ENCODE measurements around the gene RHEB.
A peak's percentile ranks its signal among the peaks of the same experiment; 100 is the strongest.

Gene RHEB

DNA sequence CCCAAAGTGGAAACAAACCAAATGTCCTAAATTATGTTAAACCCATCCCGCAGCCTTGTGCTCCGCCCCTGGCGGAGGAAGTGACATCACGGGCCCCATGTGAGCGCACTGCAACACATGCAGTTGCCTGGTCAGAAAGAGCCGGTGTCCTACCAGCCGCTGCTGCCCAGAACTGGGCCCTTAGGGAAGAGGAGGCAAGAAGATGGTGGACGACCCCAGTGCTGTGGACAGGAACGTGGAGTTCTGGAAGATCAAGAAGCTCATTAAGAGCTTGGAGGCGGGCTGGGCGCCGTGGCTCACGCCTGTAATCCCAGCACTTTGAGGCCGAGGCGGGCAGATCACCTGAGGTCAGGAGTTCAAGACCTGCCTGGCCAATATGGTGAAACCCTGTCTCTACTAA is 18.0 kb downstream of the RHEB start:
- H3K36me3 Mint-ChIP-seq (ENCODE audit: low read depth): peaks cover 43% of the 10 kb centered on the region
- H3K4me3 Mint-ChIP-seq: no peak overlapping the region
- no peak overlapping the region for H3K27ac Mint-ChIP-seq
- DNase-seq: no peak
- no peaks in the 10 kb centered on the region for H3K9me3 Mint-ChIP-seq
- no peaks in the 10 kb centered on the region for H3K27me3 Mint-ChIP-seq
- H3K4me1 Mint-ChIP-seq (ENCODE audit: low read depth): peaks cover 78% of the 10 kb centered on the region

DNA sequence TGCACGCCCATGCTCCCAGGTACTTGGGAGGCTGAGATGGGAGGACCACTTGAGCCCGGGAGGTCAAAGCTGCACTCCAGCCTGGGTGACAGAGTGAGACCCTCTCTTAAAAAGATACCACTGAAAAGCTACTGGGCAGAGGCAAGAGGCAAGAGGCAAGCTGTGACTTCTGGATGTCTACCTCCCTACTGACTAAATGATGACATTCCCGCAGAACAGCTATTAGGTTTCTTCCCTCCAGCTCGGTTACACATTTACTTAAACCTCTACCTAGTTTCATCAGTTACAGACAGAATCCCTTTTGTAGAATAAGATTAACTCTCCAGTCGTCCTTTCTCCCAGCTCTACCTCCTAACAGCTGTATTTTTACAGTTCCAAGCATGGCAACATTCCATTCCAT is 21.2 kb downstream of the RHEB start:
- no peak for DNase-seq
- Mint-ChIP-seq H3K9me3 (no peaks in the 10 kb centered on the region), H3K27ac (no peak overlapping the region), H3K4me3 (no peak overlapping the region), H3K4me1 (ENCODE audit: low read depth) (peaks cover 82% of the 10 kb centered on the region), H3K27me3 (no peaks in the 10 kb centered on the region), H3K36me3 (ENCODE audit: low read depth) (peaks cover 41% of the 10 kb centered on the region)

DNA sequence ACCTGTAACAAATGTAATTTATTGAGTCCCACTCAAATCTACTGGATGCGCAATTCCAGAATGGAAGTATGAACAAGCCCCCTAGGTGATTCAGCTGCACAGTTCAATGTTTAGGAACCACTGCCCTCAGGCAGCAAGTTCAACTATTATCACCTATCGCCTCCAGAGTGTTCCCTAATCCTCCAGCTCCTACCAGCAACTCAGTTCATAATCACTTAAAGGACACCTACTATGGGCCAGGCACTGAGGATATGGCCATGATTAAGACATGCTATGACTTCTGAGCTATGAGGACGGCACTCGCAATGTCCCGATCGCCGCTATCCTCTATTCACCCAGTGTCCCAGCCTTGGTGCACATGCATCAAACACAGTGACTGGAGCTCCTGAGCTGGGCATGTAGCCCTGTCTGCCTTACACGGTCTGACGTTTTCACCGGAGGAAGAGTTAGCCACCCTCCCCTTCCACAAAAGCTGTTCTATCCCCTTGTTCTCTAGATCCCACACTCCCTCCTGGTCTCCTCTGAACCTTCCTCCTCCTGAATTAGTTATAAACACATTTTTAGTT is 22.3 kb downstream of the RHEB start:
- DNase-seq: no peak
- Mint-ChIP-seq H3K4me1 (ENCODE audit: low read depth) (peaks cover 77% of the 10 kb centered on the region), H3K4me3 (no peak overlapping the region), H3K27me3 (no peaks in the 10 kb centered on the region), H3K36me3 (ENCODE audit: low read depth) (peaks cover 39% of the 10 kb centered on the region), H3K9me3 (no peaks in the 10 kb centered on the region), H3K27ac (no peak overlapping the region)

DNA sequence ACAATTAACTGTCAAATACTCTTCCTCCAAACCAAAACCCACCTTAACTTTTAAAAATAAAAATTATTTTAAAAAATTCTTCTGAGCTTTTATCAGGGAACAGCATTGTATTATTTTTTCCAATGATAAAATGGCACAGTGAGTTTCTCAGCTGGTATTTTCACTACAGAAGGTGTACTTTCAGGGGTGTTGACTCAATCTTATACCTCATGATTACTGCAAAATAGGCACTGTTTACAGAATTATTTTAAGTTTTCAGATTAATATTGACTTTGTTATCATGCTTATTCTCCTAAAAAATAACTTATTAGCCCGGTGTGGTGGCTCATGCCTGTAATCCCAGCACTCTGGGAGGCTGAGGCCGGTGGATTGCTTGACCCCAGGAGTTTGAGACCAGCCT is 24.3 kb downstream of the RHEB start:
- peak overlapping the region; percentile 26 for H3K27ac Mint-ChIP-seq
- DNase-seq: no peak
- H3K4me1 Mint-ChIP-seq (ENCODE audit: low read depth): peaks cover 65% of the 10 kb centered on the region
- no peaks in the 10 kb centered on the region for H3K27me3 Mint-ChIP-seq
- H3K9me3 Mint-ChIP-seq: no peaks in the 10 kb centered on the region
- H3K36me3 Mint-ChIP-seq (ENCODE audit: low read depth): peaks cover 37% of the 10 kb centered on the region
- no peak overlapping the region for H3K4me3 Mint-ChIP-seq

DNA sequence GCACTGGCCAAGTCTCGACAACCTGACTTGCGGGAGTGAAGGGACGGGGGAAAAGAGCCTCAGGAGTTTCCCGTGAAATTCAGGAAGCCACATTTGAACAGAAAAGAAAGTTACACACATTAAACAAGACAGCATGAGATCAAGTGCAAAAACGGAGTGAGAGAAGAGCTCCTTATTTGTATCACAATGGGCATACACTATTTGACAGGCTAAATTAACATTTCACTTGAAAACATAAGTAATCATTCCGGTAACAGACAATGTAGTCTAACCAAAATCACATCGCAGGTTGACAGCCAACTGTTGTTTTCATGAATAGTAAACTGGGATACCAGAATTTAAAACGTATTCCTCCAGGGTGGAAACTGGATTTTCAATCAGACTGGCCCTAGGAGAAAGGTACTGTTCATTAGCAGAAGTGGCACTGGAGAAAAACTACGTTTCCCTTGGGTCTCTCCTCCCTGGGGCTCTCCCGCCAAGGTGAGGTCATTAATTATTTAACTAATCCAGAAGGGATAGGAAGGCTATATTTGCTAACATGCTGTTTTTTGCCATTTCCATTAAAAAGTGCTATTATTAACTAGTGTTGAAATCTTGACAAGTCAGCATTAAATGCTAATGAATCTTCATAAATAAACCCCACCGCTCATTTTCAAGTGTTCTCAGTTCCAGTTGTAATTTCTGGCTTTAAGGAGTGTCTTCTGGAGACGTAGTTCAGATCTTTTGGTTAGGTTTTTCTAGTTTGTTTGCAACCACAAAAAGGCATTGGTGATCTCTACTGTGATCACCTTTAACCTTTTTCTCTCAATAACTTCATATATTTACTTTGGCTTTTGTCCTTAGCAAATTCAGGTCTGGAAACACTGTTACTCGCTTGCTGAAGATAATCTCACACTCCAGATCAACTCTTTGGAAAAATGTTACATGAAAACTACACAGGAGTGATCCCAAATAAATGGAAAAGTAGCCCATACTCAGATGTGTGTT is 25.1 kb downstream of the RHEB start:
- H3K36me3 Mint-ChIP-seq (ENCODE audit: low read depth): peaks cover 40% of the 10 kb centered on the region
- no peaks in the 10 kb centered on the region for H3K9me3 Mint-ChIP-seq
- H3K27ac Mint-ChIP-seq: no peak overlapping the region
- no peaks in the 10 kb centered on the region for H3K27me3 Mint-ChIP-seq
- no peak for DNase-seq
- peaks cover 58% of the 10 kb centered on the region for H3K4me1 Mint-ChIP-seq (ENCODE audit: low read depth)
- no peak overlapping the region for H3K4me3 Mint-ChIP-seq

DNA sequence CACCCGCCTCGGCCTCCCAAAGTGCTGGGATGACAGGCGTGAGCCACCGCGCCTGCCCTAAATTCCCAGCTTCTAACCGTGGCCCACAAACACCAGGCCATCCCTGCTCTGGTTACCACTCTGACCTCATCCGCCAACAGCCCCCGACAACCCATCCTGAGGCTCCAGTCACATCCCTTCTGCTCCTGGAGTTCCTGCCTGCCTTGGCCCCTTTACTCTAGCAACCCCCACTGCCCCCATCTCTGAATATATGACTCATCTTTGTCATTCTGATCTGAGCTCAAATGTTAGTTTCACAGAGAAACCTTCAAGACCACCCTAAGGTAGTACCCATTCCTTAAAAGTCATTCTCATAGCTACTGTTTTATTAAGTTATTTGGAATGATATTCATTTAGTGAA is 26.6 kb downstream of the RHEB start:
- Mint-ChIP-seq H3K27me3 (no peaks in the 10 kb centered on the region), H3K36me3 (ENCODE audit: low read depth) (peaks cover 54% of the 10 kb centered on the region), H3K9me3 (no peaks in the 10 kb centered on the region), H3K27ac (peak overlapping the region; percentile 22), H3K4me1 (ENCODE audit: low read depth) (peaks cover 48% of the 10 kb centered on the region), H3K4me3 (no peak overlapping the region)
- no peak for DNase-seq

DNA sequence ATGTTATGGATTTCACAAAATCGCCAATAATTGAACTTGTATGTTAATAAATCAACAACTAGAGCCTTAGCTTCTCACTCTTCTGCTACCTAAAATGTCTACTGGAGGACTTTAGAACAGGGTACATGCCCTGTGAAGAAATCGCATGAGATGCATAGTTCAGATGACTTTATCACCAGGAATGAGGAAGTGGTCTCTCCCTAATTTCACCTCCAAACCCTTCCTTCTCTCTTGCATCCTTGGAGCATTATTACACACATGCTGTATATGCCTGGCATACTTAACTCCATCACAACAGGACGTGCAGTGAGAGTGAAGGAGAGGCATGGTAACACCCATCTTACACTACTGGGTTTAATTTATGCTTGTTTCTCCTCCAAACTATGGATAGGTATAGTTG is 27.8 kb downstream of the RHEB start:
- no peak overlapping the region for H3K4me3 Mint-ChIP-seq
- H3K36me3 Mint-ChIP-seq (ENCODE audit: low read depth): peaks cover 54% of the 10 kb centered on the region
- H3K27ac Mint-ChIP-seq: no peak overlapping the region
- no peak for DNase-seq
- no peaks in the 10 kb centered on the region for H3K9me3 Mint-ChIP-seq
- peaks cover 36% of the 10 kb centered on the region for H3K4me1 Mint-ChIP-seq (ENCODE audit: low read depth)
- H3K27me3 Mint-ChIP-seq: no peaks in the 10 kb centered on the region

DNA sequence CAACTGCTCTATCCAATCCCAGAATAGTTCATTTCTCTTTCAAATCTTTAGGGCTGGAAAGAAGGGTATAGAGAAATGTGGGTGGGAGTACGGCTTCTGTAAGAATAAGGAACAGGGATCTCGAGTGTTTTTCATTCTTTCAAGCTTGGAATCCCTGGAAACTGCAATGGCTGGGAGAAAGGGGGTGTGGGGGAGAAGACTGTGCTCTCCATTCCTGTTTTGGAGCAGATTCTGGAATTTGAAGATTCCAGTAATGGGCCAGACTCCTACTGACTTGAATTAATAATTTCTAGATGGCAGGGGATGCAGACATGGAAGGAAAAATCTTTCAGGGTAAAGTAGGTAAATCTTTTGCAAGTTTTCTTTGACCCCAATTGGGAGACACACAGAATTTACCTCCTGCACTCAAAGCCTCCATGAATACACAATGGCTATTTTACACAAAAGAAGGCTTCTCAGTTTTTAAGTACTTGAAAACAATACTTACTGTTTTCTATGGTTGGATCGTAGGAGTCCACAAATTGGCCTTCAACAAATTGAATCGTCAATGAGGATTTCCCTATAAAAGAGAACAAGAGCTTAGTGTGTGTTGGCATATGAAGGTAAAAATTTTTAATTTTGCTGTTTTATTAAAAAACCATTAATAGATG is 29.1 kb downstream of the RHEB start:
- H3K36me3 Mint-ChIP-seq (ENCODE audit: low read depth): peaks cover 60% of the 10 kb centered on the region
- H3K27ac Mint-ChIP-seq: no peak overlapping the region
- H3K9me3 Mint-ChIP-seq: no peaks in the 10 kb centered on the region

DNA sequence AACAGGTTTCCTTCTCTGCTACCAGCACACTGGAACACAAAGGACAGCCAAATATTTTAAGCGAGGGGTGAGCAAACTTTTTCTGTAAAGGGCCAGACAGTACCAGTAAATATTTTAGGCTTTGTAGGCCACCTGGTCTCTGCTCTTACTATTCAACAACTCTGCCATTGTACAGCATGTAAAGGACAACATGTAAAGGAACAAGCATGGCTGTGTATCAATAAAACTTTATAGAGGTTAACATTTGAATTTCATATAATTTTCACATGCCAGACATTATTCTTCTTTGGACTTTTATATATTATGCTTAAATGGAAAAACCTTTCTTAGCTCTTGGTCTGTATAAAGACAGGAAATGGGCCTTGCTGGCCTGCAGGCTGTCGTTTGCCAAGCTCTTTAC is 30.2 kb downstream of the RHEB start:
- Mint-ChIP-seq H3K4me1 (ENCODE audit: low read depth) (peaks cover 33% of the 10 kb centered on the region), H3K27me3 (no peaks in the 10 kb centered on the region), H3K4me3 (no peak overlapping the region), H3K9me3 (no peaks in the 10 kb centered on the region), H3K36me3 (ENCODE audit: low read depth) (peaks cover 68% of the 10 kb centered on the region), H3K27ac (no peak overlapping the region)
- DNase-seq: no peak

More for the DNA sequence above, 29.1 kb downstream of the RHEB start:
- H3K27me3 Mint-ChIP-seq: no peaks in the 10 kb centered on the region
- no peak overlapping the region for H3K4me3 Mint-ChIP-seq
- peaks cover 32% of the 10 kb centered on the region for H3K4me1 Mint-ChIP-seq (ENCODE audit: low read depth)
- DNase-seq: no peak

DNA sequence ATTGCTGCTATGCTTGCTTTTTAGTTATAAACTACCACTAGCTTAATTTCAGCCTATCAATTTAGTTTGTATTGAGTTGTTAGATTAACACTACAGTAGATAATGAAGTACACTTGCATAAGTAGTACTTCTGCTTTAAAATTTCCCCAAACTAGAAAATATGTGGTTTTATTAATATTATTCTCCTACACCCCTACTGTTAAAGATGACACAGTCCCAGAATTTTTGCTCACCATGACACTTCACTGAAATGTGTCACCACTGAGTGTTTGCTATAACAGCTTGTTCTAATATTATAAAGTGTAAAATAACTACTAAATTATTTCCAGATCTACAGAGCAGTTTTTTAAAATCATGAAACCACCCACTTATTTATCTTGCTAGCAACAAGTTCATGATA is 31.6 kb downstream of the RHEB start:
- Mint-ChIP-seq H3K27ac (no peak overlapping the region), H3K4me3 (no peak overlapping the region), H3K27me3 (no peaks in the 10 kb centered on the region), H3K36me3 (ENCODE audit: low read depth) (peaks cover 80% of the 10 kb centered on the region), H3K9me3 (no peaks in the 10 kb centered on the region), H3K4me1 (ENCODE audit: low read depth) (peaks cover 26% of the 10 kb centered on the region)
- DNase-seq: no peak

DNA sequence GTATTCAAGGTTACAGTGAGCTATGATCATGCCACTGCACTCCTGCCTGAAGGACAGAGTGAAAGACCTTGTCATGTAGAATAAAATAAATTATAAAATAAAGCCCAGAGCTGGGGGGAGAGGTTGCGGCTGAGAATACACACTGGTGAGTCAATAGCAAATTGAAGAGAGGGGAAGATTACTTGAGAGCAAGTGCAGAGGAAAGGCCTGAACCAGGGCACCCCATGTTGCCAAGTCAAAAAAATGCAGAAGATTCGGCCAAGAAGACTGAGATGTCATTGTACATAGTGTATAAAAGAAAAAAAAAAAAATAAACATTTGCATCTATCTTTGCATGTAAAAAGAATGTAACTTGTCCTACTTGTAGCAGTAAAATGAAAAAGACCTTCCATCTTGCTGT is 32.5 kb downstream of the RHEB start:
- H3K27ac Mint-ChIP-seq: no peak overlapping the region
- no peaks in the 10 kb centered on the region for H3K27me3 Mint-ChIP-seq
- H3K36me3 Mint-ChIP-seq (ENCODE audit: low read depth): peaks cover 87% of the 10 kb centered on the region
- H3K4me3 Mint-ChIP-seq: no peak overlapping the region
- no peaks in the 10 kb centered on the region for H3K9me3 Mint-ChIP-seq
- DNase-seq: no peak
- H3K4me1 Mint-ChIP-seq (ENCODE audit: low read depth): peaks cover 31% of the 10 kb centered on the region

DNA sequence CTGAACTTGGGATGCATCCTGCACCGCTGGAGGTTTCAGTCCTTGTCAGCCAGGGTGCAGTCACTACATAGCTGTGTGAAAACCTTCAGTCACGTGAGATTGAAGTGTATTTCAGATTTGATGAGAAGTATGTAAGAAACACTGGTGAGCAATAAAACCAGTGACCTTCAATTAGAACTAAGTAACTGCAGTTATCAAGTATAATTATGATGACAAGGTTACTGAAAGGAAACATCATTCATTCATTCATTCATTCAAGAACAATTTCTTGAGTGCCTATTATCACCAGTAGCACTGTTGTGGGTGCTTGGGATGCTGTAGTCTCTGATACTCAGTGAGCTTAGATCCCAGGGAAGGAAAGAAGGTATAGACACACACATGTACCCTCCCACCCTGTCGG is 33.6 kb downstream of the RHEB start:
- peaks cover 94% of the 10 kb centered on the region for H3K36me3 Mint-ChIP-seq (ENCODE audit: low read depth)
- H3K27me3 Mint-ChIP-seq: no peaks in the 10 kb centered on the region
- peaks cover 34% of the 10 kb centered on the region for H3K4me1 Mint-ChIP-seq (ENCODE audit: low read depth)
- H3K4me3 Mint-ChIP-seq: no peak overlapping the region
- H3K9me3 Mint-ChIP-seq: no peaks in the 10 kb centered on the region
- DNase-seq: no peak
- no peak overlapping the region for H3K27ac Mint-ChIP-seq

DNA sequence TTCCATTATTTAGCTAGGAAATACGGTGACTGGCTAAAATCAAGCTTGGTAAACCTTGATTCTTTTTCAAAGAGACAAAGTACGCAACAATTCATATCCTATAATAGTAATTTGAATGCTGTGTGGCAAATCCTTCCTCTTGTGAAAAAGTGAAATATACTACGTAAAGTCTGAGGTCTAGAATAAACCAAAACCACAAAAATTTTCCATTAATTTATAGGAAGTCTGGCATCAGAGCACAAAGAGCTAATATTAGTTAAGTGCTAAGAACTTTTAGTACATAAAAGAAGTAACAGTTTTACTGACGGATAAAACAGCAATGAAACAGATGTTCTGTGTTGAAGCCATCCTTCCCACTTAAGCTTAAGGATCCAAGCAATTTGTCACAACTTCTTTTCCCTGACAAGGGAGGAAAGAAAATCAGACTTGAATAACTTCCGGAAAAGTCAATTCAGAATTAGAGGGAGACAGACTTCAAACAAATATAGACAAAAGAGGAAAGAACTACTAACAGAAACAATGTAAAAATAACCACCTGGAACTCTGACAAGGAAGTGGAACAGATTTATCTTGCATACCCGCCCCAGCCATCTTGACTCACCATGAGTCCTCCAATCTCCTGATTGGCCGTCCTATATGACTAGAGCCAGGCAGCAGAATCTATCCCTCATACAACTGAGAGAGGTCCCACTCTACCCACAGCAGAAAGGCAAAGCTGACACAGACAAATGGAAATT is 34.6 kb downstream of the RHEB start:
- Mint-ChIP-seq H3K36me3 (ENCODE audit: low read depth) (peaks cover 92% of the 10 kb centered on the region), H3K27me3 (no peaks in the 10 kb centered on the region), H3K27ac (peak overlapping the region; percentile 27), H3K4me3 (no peak overlapping the region), H3K4me1 (ENCODE audit: low read depth) (peaks cover 34% of the 10 kb centered on the region), H3K9me3 (no peaks in the 10 kb centered on the region)
- DNase-seq: no peak

DNA sequence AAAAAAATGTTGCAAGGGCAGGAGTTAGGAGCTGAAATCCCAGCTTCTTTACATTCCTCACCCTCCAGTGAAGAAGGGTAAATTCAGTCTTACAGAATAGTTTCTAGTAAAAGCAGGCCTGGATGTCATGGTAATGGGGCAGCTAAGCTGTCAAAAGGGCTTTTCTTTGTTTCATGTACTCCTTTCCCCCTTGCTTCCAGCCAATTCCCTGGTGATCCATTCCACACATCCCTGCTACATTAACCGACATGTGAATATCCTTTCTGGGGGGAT is 36.0 kb downstream of the RHEB start:
- Mint-ChIP-seq H3K9me3 (no peaks in the 10 kb centered on the region), H3K27me3 (no peaks in the 10 kb centered on the region), H3K36me3 (ENCODE audit: low read depth) (peaks cover 89% of the 10 kb centered on the region), H3K27ac (peak overlapping the region; percentile 2), H3K4me3 (no peak overlapping the region), H3K4me1 (ENCODE audit: low read depth) (peaks cover 39% of the 10 kb centered on the region)
- DNase-seq: no peak
